Measurements from ENCODE around the gene CDHR1. TPM values are rescaled to one million over a fixed set of nuclear protein-coding genes. Genes with fewer than 3 reads are reported as not detected.

CDHR1 gene
- polyA plus RNA-seq, 1 donor from 2014 or later, result 1.9 TPM

DNA sequence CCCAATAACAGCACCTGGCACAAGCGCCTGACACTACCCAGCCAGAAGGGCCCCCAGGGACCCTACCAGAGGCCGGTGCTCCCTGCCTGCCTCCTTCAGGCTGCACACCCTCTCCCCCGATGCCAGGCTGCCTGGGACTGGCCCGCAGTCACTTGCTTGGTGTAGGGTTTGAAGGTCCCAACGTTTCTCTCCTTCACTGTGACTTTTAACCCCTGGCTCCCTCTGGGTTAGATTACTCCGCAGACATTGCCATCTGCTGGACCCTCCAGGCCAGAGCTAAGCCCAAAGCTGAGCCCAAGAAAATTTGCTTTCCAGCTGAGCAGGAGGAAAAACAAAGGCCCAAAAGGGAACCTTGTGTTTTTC, 6.9 kb downstream of the CDHR1 start:
- Histone ChIP-seq H3K4me2 (ENCODE audit: low read length) (no peak overlapping the region), H3K9me2 (ENCODE audit: insufficient read depth, low read length) (no peaks in the 10 kb centered on the region), H3K4me3 (ENCODE audit: low read length) (no peak overlapping the region), H3K9me3 (ENCODE audit: low read length) (no peaks in the 10 kb centered on the region), H2AFZ (ENCODE audit: low read depth, low read length) (no peak overlapping the region), H3K79me2 (replicated peaks; ENCODE audit: insufficient read depth, low read length) (no peaks in the 10 kb centered on the region), H4K20me1 (ENCODE audit: insufficient read depth) (no peaks in the 10 kb centered on the region), H3K9ac (ENCODE audit: low read length) (no peak overlapping the region), H3K36me3 (ENCODE audit: insufficient read depth, low read length) (no peaks in the 10 kb centered on the region), H3K27me3 (ENCODE audit: insufficient read depth, low read depth, low read length) (no peaks in the 10 kb centered on the region), H3F3A (ENCODE audit: insufficient read depth, low read length, poor library complexity, severe bottlenecking) (no peaks in the 10 kb centered on the region), H3K27ac (ENCODE audit: low read length) (no peak overlapping the region)
- TF ChIP-seq EP300 (conservative IDR thresholded peaks at IDR 0.05; ENCODE audit: poor library complexity, severe bottlenecking) (no peak), EZH2 (IDR thresholded peaks at IDR 0.05; ENCODE audit: borderline replicate concordance, insufficient read depth, low read length, poor library complexity, severe bottlenecking) (no peak), RAD21 (conservative IDR thresholded peaks at IDR 0.05) (no peak), SMC3 (conservative IDR thresholded peaks at IDR 0.05; ENCODE audit: poor library complexity) (no peak), POLR2AphosphoS5 (IDR thresholded peaks at IDR 0.05) (no peak), MXI1 (conservative IDR thresholded peaks at IDR 0.05; ENCODE audit: poor library complexity, severe bottlenecking) (no peak), TAF1 (IDR thresholded peaks at IDR 0.05; ENCODE audit: low read depth) (no peak)
- TF ChIP-seq, protein P1, sequence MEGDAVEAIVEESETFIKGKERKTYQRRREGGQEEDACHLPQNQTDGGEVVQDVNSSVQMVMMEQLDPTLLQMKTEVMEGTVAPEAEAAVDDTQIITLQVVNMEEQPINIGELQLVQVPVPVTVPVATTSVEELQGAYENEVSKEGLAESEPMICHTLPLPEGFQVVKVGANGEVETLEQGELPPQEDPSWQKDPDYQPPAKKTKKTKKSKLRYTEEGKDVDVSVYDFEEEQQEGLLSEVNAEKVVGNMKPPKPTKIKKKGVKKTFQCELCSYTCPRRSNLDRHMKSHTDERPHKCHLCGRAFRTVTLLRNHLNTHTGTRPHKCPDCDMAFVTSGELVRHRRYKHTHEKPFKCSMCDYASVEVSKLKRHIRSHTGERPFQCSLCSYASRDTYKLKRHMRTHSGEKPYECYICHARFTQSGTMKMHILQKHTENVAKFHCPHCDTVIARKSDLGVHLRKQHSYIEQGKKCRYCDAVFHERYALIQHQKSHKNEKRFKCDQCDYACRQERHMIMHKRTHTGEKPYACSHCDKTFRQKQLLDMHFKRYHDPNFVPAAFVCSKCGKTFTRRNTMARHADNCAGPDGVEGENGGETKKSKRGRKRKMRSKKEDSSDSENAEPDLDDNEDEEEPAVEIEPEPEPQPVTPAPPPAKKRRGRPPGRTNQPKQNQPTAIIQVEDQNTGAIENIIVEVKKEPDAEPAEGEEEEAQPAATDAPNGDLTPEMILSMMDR (IDR thresholded peaks at IDR 0.05; ENCODE audit: poor library complexity, severe bottlenecking), result no peak
- TF ChIP-seq, protein P2, sequence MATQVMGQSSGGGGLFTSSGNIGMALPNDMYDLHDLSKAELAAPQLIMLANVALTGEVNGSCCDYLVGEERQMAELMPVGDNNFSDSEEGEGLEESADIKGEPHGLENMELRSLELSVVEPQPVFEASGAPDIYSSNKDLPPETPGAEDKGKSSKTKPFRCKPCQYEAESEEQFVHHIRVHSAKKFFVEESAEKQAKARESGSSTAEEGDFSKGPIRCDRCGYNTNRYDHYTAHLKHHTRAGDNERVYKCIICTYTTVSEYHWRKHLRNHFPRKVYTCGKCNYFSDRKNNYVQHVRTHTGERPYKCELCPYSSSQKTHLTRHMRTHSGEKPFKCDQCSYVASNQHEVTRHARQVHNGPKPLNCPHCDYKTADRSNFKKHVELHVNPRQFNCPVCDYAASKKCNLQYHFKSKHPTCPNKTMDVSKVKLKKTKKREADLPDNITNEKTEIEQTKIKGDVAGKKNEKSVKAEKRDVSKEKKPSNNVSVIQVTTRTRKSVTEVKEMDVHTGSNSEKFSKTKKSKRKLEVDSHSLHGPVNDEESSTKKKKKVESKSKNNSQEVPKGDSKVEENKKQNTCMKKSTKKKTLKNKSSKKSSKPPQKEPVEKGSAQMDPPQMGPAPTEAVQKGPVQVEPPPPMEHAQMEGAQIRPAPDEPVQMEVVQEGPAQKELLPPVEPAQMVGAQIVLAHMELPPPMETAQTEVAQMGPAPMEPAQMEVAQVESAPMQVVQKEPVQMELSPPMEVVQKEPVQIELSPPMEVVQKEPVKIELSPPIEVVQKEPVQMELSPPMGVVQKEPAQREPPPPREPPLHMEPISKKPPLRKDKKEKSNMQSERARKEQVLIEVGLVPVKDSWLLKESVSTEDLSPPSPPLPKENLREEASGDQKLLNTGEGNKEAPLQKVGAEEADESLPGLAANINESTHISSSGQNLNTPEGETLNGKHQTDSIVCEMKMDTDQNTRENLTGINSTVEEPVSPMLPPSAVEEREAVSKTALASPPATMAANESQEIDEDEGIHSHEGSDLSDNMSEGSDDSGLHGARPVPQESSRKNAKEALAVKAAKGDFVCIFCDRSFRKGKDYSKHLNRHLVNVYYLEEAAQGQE (IDR thresholded peaks at IDR 0.05; ENCODE audit: borderline replicate concordance), result no peak

DNA sequence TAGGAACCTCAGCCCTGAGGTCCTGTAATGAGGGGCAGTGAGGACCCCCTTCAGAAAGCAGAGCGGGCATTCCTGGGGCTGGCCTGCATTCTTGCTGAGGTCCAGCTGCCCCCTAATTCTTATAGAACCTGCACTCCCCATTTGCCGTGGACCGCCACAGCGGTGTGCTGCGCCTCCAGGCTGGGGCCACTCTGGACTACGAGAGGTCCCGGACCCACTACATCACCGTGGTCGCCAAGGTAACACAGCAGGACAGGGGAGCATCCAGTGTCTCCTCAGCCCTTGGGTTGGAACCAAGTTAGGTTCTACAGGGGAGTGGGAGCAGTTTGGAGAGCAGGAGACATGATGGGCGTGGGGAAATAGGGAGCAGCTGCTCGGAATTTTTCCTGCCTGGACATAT, 7.3 kb downstream of the CDHR1 start:
- Histone ChIP-seq H3K27me3 (ENCODE audit: insufficient read depth, low read depth, low read length) (no peaks in the 10 kb centered on the region), H3K79me2 (replicated peaks; ENCODE audit: insufficient read depth, low read length) (no peaks in the 10 kb centered on the region), H3K4me2 (ENCODE audit: low read length) (no peak overlapping the region), H3K4me3 (ENCODE audit: low read length) (no peak overlapping the region), H3K27ac (ENCODE audit: low read length) (no peak overlapping the region), H3K9me3 (ENCODE audit: low read length) (no peaks in the 10 kb centered on the region), H2AFZ (ENCODE audit: low read depth, low read length) (no peak overlapping the region), H3K9ac (ENCODE audit: low read length) (no peak overlapping the region), H3K36me3 (ENCODE audit: insufficient read depth, low read length) (no peaks in the 10 kb centered on the region), H3F3A (ENCODE audit: insufficient read depth, low read length, poor library complexity, severe bottlenecking) (no peaks in the 10 kb centered on the region), H4K20me1 (ENCODE audit: insufficient read depth) (no peaks in the 10 kb centered on the region), H3K9me2 (ENCODE audit: insufficient read depth, low read length) (no peaks in the 10 kb centered on the region)
- TF ChIP-seq TAF1 (IDR thresholded peaks at IDR 0.05; ENCODE audit: low read depth) (no peak), POLR2AphosphoS5 (IDR thresholded peaks at IDR 0.05) (no peak), EZH2 (IDR thresholded peaks at IDR 0.05; ENCODE audit: borderline replicate concordance, insufficient read depth, low read length, poor library complexity, severe bottlenecking) (no peak), MXI1 (conservative IDR thresholded peaks at IDR 0.05; ENCODE audit: poor library complexity, severe bottlenecking) (no peak), RAD21 (conservative IDR thresholded peaks at IDR 0.05) (no peak), EP300 (conservative IDR thresholded peaks at IDR 0.05; ENCODE audit: poor library complexity, severe bottlenecking) (no peak), SMC3 (conservative IDR thresholded peaks at IDR 0.05; ENCODE audit: poor library complexity) (no peak)
- TF ChIP-seq, protein P2 (IDR thresholded peaks at IDR 0.05; ENCODE audit: borderline replicate concordance), result no peak
- TF ChIP-seq, protein P1 (IDR thresholded peaks at IDR 0.05; ENCODE audit: poor library complexity, severe bottlenecking), result no peak
